C4-2B (cell line): ENCODE data around the gene FUS.
"Not testable (repeated sequence)": the region's sequence is repeated elsewhere in the genome, so short reads cannot be mapped to it uniquely, and the experiment has no call there.

Source experiments
- H3K27ac ChIP-seq: fragments of 450-650 bp; 2 replicates; pipeline ENCODE4 v1.5.1; 2017
- ZFX ChIP-seq: fragments of 450-650 bp; IDR thresholded peaks from 2 replicates; pipeline ENCODE4 v1.6.1; 2017
- TF ChIP-seq, protein P1 (sequence below): fragments of 450-650 bp; conservative IDR thresholded peaks from 2 replicates; pipeline ENCODE4 v1.5.1; 2017; ENCODE audit warnings: mild to moderate bottlenecking

Gene FUS

DNA sequence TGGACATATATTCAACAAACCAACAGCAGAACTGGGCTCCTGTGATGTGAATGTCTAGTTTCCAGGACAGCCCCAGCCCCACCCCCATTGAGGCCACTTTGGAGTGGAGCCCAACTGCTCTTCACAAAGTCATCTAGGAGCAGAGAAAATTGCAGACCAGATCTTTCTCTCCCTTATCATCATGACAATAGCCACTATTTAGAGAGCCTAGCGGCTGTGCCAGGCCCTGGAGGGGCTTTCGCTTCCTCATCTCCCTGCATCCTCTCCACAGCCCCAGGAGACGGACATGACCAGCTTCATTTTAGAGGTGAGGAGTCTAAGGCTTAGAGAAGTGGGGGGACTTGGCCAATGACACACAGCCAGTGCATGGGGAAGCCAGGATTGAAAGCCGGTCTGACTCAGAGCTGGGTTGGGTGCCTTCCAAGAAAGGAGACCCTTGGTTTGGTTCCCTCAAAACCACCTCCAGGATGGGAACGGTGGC is 45.8 kb upstream of the FUS start:
- TF ChIP-seq, protein P1, sequence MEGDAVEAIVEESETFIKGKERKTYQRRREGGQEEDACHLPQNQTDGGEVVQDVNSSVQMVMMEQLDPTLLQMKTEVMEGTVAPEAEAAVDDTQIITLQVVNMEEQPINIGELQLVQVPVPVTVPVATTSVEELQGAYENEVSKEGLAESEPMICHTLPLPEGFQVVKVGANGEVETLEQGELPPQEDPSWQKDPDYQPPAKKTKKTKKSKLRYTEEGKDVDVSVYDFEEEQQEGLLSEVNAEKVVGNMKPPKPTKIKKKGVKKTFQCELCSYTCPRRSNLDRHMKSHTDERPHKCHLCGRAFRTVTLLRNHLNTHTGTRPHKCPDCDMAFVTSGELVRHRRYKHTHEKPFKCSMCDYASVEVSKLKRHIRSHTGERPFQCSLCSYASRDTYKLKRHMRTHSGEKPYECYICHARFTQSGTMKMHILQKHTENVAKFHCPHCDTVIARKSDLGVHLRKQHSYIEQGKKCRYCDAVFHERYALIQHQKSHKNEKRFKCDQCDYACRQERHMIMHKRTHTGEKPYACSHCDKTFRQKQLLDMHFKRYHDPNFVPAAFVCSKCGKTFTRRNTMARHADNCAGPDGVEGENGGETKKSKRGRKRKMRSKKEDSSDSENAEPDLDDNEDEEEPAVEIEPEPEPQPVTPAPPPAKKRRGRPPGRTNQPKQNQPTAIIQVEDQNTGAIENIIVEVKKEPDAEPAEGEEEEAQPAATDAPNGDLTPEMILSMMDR = no peak
- TF ChIP-seq ZFX = no peak
- peak overlapping the region; percentile 76; the same call in 1 of the 2 replicates for H3K27ac ChIP-seq

DNA sequence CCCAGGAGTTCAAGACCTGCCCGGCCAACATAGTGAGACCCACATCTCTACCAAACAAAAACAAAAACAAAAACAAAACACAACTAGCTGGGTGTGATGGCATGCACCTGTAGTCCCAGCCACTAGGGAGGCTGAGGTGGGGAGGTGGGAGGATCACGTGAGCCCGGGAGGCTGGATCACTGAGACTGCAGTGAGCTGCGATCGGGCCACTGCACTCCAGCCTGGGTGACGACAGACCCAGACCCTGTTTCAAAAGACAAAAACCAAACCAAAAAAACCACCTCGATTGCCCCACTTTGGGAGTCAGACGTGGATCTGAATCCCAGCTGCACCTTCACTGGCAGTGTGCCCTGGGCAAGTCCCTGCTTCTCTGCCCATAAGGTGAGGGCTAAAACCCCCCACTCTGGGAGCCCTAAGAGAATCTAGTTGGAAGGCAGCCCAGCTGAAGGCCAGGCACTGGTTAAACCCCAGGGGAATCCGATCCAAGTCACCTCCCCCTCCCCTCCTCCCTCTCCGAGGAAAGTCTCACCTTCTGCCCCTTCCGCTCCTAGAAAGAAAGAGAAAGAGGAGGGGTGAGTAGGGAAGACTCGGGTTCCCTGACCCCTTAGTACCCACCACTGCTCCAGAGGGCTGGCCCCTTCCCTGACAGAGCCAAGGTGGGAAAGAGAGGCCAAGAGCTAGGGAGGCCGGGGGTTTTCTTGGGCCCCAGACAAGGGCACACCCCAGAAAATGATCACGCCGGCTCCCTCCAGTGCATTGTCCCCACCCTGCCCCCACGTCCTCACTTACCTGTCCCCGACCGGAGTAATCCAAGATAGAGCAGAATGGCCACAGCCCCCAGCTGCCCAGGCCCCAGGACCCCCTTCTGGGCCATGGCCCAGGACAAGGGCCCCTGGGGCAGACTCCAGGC is 45.1 kb upstream of the FUS start:
- TF ChIP-seq ZFX = no peak
- TF ChIP-seq, protein P1 = no peak
- H3K27ac ChIP-seq = peak overlapping the region; percentile 76

DNA sequence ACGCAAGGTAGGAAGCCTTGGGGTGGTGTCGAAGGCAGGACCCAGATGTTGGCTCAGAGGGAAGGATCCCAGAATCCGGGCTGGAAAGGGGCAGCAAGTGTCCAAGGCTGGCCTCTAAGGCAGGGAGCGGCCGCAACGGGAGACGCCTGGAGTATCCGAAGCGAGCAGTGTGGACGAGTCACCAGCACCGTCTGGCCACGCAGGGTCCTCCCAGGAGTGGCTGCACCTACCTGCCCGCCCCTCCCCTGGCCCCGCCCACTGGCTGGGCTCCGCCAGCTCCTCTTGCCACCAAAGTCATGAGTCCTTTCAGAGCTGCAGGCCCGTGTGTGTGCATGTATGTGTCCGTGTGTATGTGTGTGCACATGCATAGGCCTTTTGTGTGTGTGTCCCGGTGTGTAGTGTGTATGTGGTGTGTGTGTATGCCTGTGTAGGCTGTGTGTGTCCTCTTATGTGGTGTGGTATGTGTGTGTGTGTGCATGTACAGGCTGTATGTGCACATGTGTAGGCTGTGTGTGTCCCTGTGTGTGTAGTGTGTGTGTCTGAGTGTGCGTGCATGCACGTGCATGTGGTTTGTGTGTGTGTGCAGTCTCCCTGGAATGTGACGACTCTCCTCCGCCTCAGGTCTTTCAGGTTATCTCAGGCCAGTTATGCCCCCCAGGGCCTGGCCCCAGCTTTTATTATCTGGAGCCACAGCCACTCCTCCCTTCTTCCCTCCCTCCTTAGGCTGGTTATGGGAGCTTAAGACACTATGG is 44.2 kb upstream of the FUS start, which contains the start of gene PRSS8:
PRSS8 (minus strand) TSS at position 193 of the 752 bp plus-strand sequence. CDS start 229 bp downstream, outside the sequence.
- no peak for TF ChIP-seq ZFX
- TF ChIP-seq, protein P1 = no peak
- peak within 1 kb of the TSS; percentile 76 for H3K27ac ChIP-seq

DNA sequence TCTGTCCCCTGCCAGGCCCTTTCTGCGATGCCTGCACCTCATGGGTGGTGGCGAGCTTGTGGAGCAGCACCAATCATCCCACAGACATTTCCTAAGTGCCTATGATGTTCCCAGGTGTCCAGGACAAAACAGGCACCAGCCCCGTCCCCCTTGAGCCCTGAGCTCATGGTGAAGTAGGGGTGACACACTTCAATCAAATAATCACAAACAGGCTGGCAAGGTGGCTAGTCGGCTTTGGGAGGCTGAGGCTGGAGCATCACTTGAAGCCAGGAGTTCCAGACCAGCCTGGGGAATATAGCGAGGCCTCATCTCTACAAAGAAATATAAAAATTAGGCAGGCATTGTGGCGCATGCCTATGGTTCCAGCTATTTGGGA is 43.7 kb upstream of the FUS start:
- peak overlapping the region; percentile 76; the same call in 1 of the 2 replicates for H3K27ac ChIP-seq
- TF ChIP-seq, protein P1 = no peak
- TF ChIP-seq ZFX = no peak

DNA sequence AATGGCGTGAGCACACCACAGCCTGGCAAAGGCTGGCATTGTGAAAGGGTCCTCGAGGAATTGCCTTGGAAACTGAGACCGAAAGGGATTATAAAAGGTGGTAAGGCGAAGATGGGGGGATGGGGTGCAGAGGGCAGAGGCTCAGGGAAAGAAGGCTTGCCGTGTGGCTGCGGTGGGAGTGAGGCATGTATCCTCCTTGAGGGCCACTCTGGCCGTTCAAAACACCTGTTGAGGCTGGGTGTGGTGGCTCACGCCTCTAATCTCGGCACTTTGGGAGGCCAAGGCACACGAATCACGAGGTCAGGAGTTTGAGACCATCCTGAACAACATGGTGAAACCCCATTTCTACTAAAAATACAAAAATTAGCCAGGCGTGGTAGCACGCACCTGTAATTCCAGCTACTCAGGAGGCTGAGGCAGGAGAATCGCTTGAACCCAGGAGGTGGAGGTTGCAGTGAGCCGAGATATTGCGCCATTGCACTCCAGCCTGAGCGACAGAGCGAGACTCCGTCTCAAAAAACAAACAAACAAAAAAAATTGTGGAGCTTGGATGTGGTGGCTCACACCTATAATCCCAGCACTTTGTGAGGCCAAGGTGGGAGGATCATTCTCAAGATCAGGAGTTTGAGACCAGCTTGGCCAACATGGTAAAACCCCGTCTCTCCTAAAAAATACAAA is 43.0 kb upstream of the FUS start:
- H3K27ac ChIP-seq = not testable (repeated sequence)

DNA sequence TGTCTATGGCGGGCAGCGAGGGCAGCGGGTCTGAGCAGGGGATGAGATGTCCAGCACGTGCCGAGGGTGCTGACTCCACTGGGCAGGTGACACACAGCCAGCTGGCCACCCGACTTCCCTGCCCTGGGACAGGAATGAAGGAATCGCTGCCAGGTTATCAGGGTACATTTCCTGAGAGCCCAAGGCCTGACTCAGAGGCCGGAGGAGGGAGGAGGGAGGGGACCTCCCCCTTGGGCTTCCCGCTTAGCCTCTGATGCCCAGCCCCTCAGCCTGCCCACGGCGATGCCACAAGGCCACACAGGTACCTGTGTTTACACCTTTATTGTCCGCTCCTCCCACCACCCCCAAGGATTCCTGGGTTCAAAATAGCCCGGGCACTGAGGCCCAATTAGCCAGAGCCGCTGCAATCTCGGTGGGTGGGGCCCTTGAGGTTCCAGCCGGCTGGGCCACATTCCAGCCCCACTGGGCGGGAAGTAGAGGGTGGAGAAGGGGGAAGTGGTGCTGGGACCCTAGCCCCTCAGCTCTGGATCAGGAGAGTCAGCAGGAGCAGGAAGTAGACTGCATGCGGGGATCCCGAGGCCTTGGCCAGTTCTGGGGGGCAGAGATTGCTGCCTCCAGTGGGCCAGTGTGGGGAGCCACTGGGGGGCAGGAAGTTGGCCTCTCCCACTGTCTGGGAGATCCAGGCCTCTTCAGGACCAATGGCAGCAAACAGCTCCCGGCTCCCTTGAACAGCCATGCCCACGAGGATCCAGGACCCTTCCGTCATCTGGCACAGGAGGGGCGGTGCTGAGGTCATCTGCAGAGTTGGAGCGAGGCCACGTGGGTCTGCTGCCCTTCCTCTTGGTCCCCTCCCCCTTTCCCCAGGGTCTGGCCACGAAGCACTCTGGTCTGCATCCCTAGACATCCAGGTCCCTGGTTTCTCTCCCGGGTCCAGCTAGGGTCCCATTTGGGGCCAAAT is 41.0 kb upstream of the FUS start:
- TF ChIP-seq, protein P1 = no peak
- no peak for TF ChIP-seq ZFX
- no peak overlapping the region for H3K27ac ChIP-seq

DNA sequence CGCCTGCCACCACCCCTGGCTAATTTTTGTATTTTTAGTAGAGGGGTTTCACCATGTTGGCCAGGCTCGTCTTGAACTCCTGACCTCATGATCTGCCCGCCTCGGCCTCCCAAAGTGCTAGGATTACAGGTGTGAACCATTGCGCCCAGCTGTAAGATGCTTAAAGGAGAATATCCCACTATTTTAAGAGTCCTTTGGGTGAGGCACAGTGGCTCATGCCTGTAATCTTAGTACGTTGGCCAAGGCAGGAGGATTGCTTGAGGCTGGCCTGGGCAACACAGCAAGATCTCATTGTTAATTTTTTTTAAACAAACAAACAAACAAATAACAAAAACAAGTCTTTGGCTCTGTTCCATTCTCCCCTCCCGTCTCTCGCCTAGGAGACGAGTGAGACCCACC is 38.9 kb upstream of the FUS start:
- peak overlapping the region; percentile 87 for H3K27ac ChIP-seq
